HuH-7.5 (cell line): ENCODE measurements around the gene STEEP1.

ENCODE experiments used
- DNase-seq: peaks from one replicate; pipeline ENCODE4 v3.0.0; 2011; ENCODE audit warnings: low spot score

Gene STEEP1

DNA sequence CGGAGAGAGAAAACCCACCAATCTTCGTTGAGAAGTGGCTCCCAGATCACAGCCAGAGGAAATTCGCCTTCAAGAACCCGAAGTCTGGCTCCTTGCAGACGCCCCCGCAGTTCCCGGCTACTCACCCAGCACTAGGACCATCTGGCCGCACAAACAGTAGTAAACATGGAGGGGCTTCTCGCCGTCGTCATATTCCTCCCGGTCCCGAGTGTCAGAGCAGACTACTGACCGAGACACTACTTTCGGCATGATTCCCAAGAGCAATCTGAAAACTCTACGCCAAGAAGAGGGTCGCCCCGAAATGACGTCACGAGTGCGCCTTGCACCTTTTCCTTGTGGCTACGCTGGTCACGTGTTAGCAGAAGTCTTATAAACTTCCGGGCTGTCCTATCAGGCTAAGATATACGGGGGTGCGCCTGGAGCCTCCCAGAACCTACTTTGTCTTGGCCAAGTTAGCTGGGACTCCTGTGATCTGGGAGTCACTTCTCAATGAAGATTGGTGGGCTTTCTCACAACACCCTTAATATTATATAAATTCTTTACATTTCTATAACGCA lies at the start of gene STEEP1:
Gene STEEP1 (minus strand): TSS at position 303 of the 557 bp plus-strand sequence. CDS start 54 bp downstream, at position 249.
- peak; percentile 61 for DNase-seq

DNA sequence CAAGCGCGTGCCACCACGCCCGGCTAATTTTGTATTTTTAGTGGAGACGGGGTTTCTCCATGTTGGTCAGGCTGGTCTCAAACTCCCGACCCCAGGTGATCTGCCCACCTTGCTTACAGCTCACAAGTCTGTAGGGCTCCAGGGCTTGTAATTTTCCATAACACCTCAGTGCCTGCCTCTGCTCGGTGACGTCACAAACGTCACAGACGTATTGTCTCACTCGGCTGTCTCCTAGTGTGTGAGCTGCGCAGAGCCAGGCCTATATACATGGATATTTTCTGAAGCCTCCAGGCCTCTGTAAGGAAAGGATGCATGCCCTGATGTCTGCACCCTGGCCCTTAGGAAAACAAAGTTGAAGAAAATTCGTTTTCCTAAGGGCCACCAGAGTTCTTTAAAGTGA lies 49.6 kb upstream of the STEEP1 start:
- DNase-seq, result no peak

DNA sequence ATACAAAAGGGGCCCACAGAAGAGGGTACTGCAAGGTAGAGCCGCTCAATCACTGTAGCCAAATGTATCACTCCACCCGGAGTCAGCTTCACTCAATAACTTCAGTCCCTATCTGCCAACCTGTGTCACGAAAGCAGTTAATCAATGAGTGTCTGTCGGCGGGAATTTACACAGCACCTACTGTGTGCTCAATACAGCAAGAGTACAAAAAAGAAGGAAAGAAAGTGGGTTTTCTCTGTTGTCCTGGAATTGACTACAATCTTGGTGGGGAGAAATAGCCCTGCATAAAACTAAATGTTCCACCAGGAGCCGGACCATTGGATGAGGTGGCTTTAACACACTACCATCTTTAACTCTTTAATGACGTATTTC lies 41.8 kb upstream of the STEEP1 start:
- DNase-seq, result no peak

DNA sequence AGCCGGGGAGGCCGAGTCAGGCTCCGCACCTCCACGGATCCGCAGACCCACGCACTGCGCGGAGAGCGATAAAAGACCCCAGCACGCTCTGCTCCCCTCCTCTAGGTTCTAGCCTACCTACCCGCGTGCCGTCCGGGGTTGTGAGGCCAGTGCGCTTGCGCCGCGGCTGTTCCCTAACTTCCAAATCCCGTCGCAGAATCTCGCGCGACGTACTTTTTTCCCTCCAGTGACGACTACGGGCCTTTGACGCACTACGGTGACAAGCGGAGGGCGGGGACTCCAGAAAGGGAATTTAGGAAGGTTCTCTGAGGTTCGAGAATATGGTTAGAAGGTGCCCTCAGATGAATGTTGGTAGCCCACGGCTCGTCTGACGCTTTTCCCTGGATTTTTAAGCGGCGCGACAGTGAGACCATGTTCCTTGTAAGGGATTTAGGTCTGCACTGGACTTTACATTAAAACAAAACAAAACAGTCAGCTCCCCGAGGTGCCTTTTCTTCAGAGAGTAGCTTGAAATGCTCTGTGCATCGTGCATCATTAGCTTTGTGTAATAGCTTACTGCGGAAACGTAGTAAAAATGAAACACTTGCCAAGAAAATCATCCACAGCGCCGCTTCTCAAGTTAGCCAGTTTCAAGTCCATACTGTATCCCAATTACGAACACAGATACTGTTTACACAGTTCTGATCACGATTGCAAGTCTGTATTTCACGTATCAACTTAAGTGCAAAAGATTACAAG lies 41.2 kb upstream of the STEEP1 start, which contains the start of gene NKRF:
Gene NKRF (minus strand): TSS at position 145 of the 738 bp plus-strand sequence.
- peak; percentile 65 for DNase-seq

DNA sequence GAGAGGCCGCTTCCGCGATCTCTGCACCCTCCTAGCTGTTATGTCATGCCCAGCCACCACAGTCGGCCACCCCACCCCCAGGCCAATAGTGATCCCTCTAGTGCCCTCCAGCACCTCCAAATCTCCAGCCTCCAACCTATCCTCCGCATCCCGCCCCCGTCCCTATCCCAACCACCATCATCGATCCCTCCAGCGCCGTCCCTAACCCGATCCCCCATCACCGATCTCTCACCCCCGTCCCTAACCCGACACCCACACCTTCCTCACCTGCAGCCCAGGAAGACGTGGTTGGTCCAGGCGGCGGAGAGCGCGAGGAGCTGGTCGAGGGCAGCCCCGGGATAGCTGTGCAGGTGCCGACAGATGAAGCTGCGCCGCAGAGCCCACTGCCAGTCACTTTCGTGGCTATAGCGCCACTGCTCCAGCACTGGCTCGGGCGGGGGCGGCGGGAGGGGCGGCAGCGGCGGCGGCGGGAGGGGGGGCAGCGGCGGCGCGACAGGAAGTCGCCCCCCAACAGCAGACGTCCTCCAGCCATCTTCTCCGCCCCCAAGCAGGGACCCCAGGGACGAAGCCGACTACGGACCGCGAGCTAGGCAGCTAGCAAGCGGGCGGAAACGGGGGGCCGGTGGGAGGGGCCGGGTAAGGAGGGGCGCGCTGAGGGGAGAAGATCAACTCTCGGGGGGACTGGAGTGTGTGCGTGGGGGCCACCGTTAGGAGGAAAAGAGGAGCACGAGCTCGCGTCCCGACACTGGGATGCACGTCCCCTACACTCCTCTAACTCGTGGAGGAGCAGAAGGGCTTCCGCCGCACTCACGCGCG lies 40.5 kb upstream of the STEEP1 start:
- peak; percentile 15 for DNase-seq

DNA sequence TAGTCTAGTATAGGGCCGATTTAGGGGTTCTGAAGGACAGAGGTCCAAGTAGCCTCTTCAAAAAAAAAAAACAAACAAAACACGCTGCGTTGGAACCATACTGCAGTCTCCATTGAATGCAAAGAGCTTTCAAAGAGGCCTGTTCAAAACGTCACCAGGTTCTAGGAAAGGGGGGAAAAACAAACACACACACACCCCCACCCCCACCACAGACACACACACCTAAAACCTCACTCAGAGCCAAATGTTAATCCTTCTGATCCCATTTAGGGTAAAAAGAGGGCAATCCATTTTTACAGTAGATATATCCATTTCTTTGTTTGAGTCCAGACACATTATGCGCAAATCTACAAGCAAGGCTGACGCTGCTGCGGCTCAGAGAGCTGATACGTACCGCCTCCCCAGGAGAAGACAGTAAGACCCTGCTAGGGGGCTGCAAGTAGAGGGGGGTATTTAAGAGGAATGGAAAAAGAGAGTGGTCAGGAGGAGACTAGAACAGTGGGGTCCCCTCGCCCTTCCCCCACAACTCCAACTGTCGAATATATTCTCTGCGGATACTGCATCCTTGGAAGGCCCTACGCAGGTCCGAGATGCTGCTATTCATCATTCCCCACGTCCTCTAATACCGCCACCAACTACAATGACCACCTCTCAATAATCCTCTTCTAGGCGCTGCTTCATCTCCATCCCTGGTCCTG lies 39.7 kb upstream of the STEEP1 start:
- no peak for DNase-seq

DNA sequence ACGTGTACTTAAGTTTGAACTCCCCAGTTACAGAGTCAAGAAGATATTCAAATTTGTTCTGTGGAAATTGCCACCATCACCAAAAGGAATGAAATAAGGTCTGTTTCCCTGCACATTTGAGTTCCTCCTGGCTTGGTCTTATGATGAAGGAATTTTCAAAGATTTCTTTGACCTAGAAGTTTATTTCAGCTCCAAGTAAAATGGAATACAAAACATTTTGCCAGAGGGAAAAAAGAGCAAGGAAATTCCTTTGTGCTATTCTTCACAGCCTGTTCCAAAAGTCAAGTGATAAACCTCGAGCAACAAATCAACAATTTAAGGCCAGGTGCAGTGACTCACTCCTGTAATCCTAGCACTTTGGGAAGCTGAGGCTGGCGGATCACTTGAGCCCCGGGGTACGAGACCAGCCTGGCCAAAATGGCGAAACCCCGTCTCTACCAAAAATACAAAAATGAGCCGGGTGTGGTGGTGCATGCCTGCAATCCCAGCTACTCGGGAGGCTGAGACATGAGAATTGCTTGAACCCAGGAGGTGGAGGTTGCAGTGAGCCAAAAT lies 37.6 kb upstream of the STEEP1 start:
- DNase-seq, result no peak

DNA sequence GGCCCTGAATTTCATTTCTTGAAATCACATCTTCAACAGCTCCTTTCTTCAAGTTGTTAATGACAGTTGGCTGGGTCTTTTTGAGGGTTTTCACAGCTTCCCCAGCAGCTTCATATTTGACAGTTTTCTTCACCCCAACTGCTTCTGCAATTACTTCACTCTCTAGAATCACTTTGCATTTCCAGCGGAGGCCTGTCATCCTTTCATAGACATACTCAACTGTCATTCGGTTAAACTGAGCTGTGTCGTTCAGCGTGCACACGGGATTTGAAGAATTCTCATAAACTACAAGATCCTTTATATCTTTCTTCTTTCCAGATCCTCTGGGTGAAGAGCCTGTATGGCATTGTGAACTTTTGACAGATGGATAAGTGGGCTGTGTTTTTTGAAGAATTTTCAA lies 24.6 kb upstream of the STEEP1 start:
- DNase-seq, result no peak

DNA sequence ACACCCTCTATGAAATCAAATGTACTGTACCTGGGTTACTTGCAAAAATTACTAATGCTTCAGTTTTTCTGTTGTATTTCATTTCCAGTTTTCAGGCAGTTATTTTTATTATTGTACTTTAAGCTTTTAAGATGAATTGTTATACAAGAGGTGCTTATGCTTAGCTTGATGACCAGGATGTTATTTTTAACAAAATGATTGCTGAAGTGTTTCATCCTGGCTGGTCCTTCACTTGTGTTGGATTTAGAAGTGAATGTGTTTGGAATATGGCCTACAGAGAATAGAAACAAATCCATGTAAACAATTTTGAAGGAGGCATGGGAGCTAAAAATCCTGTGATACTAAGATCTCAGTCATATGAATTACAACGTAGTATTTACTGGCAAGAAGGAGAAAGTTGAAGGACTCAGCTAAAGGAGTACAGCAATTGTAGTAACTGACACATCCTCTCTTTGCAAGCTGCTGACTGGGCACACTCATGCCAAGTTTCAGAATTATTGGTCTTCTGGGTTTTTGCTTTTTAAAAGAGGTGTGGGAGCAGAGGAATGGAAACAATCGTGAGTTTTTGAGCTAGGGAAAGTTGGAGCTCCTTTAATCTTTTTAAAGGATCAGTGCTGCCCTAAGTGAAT lies 18.3 kb upstream of the STEEP1 start:
- DNase-seq, result no peak

DNA sequence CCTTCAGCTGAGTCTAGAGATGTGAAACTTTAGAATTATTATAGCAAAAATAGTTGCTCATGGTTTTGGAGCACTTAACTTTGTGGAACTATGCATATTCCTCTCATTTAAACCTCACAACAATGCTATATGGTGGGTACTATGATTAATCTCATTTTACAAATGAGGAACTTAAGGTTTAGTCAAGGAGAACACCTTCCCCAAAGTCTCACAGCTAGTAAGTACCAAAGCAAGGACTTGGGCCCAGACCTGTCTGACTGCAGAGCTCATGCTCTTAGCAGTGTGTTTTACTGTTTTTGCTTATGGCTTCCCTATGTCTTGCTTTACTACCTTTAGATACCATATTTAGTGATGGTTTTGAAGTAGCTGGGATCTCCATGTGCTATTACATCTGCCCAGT lies 14.2 kb upstream of the STEEP1 start:
- DNase-seq, result no peak

DNA sequence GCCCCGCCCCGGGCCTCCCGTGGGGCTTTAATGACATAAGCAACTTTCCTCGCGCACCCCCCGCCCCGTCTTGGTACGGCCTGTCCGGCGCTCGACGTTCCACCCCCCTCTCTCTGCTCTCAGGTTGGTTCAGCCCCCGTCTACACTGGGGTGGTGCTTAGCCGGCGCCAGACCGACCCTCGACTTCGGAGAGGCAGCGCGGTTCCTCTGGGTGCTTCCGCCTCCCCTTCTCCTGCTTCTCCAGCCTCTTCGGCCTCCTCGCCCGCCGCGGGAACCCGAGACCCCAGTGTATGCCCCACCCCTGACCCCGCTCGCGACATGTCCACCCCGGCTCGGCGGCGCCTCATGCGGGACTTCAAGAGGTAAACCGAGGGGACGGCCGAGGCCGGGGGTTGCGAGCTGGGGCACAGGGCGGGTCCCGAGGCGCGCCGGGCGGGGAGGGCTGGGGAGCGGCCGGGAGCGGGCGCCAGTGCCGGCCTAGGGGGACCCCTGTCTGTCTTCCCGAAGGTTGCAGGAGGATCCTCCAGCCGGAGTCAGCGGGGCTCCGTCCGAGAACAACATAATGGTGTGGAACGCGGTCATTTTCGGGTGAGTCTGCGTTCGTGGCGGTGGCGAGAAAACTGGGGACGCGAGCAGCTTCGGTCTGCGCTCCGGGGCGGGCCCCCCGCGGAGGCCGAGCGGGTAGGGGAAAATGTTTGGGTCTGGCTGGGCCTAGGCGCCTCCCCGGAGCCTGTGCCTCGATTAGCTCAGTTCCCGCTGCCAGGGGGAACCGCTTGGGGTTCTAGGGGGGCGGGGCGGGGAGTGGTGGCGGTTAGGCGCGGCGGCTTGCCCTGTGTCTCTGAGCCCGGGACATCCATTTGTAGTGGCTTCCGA lies 9.4 kb upstream of the STEEP1 start, which contains the start of gene UBE2A:
Gene UBE2A (plus strand): TSS at position 170 of the 873 bp plus-strand sequence. CDS start 149 bp downstream, at position 319.
- DNase-seq, result peak; percentile 74

DNA sequence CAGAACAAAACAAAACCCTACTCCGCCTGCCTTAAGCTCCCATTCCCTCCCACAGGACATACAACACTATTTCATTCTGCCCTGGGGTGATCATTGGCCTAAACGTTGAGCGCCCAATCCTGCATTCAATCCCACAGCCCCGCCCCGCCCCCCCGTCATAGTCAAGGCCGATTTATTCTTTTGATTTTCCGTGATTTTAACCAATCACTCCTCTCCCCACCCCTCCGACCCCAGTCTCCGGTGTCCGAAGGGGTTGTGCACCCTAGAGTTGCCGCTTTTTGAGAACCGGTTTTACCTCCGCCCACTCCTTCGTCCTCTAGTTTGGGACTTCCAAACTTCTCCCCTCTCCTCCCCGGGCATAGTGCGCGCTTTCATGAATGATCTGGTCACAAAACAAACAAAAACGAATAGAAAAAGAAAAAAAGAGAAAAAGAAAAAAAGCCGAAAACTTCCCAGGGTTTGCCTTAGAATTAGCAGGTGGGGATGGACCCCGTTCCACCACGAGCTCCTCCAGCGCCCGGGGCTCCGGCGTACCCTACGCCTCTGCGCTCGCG lies 8.7 kb upstream of the STEEP1 start:
- peak; percentile 40 for DNase-seq

DNA sequence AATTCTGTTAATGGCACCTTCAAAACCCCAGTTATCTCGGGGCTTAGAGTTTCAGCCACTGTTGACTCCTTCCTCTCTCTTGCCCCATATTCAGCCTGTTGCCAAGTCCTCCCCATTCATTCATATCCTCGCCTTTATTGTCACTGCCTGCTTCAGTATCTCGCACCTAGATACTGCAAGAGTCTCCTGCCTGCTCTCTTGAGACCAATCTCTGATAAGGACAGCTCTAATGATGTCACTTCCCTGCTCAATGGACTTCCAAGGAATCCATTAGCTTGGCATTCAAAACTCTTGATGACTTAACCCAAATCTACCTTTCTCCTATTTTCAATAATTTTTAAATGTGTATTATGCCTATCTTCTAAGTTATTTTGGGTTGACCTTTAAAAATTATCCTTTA lies 8.0 kb upstream of the STEEP1 start:
- DNase-seq, result no peak

DNA sequence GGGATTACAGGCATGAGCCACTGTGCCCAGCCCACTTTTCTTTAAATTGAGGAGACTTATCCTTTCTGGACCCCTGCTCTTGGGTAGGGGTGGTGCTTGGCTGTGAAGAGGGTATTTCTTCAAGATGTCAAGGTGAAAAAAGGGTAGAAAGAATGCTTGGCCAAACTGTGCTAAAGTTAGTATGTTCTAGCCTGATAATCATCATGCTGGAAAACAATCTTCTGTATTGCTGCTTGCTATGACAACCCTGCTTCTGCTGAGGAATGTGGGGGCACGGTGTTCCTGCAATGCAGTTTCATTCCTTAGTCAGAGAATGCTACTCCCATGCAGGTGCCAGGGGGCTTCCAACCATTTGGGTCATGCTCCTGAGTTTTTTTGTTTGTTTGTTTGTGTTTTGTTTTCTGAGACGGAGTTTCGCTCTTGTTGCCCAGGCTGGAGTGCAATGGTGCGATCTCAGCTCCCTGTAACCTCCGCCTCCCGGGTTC lies 5.2 kb upstream of the STEEP1 start:
- no peak for DNase-seq

DNA sequence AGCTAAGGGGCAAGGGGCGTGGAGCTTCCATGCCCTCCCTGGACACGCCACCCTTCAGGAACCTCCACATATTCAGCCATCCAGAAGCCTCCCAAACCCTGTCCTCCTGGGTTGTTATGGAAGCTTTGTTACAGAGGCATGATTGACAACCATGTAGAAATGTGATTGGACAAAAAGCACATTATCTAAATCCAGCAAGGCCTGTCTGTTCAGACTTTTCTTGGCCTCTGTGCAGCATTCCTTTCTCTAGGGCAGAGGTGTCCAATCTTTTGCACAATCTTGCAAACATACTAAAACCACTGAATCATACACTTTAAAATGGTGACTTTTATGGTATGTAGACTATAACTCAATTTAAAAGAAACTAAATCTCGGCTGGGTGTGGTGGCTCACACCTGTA lies 12.7 kb downstream of the STEEP1 start:
- no peak for DNase-seq

DNA sequence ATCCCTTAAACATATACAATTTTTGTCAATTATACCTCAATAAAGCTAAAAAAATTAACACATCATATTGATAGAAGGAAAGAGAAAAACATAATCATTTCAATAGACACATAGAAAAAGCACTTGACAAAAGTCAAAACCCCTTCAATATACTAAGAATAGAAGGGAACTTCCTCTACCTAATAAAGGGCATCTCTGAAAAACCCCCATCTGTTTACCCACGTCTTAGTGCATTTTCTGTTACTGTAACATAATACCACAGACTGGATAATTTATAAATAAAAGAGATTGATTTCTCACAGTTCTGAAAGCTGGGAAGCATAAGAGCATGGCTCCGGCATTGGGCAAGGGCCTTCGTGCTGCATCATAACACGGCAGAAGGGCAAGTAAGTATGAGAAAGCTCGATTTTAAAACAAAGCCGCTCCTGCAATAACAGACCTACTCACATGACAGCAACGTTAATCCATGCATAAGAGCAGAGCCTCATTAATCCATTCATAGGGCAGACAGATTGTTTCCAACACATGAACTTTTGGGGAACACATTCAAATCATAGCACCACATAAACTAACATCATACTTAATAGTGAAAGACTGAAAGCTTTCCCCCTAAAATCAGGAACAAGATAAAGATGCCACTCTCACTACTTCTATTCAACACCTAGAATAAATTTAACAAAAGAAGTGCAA lies 15.7 kb downstream of the STEEP1 start:
- DNase-seq, result no peak

DNA sequence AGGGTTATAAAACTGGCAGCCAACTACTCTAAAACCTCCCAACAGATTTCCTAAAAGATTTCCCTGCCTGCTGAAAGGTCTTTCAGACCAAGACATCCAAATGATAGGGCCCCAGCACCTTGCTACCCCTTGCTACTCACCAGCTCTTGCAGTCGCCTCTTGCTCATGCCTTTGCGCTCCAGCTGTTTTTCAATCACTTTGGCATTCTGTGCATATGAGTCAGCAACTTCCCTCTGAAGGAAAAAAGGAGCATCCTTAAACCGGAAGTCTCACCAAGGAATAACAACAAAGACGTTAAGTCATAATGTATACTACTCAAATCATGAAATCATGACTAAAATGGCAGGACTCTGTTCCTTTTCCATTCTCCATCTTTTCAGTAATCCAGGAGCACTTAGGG lies 24.0 kb downstream of the STEEP1 start:
- no peak for DNase-seq

DNA sequence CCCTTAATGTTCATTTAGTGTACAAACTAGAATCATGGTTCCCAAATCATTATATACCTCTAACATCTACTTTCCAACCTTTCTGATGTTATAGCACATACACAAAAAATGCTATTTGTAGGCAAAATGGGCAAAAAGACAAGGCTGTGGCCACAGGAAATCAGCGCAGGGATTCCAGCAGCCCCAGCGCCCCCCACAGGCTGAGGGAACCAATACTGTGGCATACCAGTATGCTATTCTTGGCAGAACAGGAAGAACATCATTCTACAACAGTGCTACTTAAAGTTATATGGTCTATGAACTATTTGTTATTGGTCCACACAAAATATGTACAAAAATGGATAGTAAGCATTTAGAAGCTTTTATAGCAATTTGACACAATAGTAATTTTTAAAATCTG lies 25.3 kb downstream of the STEEP1 start:
- DNase-seq, result no peak

DNA sequence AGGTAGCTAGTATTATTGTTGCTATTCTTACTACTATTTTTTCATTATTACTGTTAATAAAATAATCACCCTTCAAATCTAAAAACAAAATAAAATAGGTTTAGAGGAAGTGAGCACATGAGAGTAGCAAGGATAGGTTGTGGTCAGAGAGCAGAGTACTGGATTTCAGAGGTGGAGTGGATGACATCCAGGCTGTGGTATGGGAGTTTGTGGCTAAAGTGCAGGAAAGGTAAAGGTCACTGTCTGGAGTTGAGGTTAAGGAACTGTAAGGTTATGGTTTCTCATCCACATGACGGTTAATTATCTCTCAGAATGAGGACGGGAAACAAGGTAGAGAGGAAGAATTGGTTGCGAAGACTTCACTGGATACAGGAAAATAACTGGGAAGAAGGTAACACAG lies 27.7 kb downstream of the STEEP1 start:
- no peak for DNase-seq
